Liver (tissue), 3 donors: ENCODE measurements around the gene CCNG1.

Experiments
- RAD21 ChIP-seq, 2 donors: IDR thresholded peaks; 2 replicates each; pipeline ENCODE4 v1.6.1; 2016; ENCODE audit warnings: antibody characterized with exemption in 2 of 2, mild to moderate bottlenecking in 2 of 2
- SP1 ChIP-seq: IDR thresholded peaks from 2 replicates; pipeline ENCODE4 v1.6.1; 2018; ENCODE audit warnings: antibody characterized with exemption, mild to moderate bottlenecking
- TF ChIP-seq, protein P1 (sequence below): fragments of 150-350 bp; IDR thresholded peaks from 2 replicates; pipeline ENCODE4 v1.5.1; 2017; ENCODE audit warnings: improper control_type of control experiment, low read depth, low read length; ENCODE audit not compliant: missing input control
- TF ChIP-seq, protein P2 (sequence below): IDR thresholded peaks from 2 replicates; pipeline ENCODE4 v1.6.1; 2016; ENCODE audit warnings: antibody characterized with exemption
- donor health status: healthy.
- donor health status: healthy.

- TF ChIP-seq, protein P1, sequence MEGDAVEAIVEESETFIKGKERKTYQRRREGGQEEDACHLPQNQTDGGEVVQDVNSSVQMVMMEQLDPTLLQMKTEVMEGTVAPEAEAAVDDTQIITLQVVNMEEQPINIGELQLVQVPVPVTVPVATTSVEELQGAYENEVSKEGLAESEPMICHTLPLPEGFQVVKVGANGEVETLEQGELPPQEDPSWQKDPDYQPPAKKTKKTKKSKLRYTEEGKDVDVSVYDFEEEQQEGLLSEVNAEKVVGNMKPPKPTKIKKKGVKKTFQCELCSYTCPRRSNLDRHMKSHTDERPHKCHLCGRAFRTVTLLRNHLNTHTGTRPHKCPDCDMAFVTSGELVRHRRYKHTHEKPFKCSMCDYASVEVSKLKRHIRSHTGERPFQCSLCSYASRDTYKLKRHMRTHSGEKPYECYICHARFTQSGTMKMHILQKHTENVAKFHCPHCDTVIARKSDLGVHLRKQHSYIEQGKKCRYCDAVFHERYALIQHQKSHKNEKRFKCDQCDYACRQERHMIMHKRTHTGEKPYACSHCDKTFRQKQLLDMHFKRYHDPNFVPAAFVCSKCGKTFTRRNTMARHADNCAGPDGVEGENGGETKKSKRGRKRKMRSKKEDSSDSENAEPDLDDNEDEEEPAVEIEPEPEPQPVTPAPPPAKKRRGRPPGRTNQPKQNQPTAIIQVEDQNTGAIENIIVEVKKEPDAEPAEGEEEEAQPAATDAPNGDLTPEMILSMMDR = no peak
- TF ChIP-seq SP1 (no peak), RAD21 (IDR thresholded peaks at IDR 0.05) (no peak)
- TF ChIP-seq, protein P2, sequence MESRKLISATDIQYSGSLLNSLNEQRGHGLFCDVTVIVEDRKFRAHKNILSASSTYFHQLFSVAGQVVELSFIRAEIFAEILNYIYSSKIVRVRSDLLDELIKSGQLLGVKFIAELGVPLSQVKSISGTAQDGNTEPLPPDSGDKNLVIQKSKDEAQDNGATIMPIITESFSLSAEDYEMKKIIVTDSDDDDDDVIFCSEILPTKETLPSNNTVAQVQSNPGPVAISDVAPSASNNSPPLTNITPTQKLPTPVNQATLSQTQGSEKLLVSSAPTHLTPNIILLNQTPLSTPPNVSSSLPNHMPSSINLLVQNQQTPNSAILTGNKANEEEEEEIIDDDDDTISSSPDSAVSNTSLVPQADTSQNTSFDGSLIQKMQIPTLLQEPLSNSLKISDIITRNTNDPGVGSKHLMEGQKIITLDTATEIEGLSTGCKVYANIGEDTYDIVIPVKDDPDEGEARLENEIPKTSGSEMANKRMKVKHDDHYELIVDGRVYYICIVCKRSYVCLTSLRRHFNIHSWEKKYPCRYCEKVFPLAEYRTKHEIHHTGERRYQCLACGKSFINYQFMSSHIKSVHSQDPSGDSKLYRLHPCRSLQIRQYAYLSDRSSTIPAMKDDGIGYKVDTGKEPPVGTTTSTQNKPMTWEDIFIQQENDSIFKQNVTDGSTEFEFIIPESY = no peak
Measured at GRCh38 chr5:163448491-163448890, 11.1 kb downstream of the CCNG1 start.
